Lung microvascular endothelial cell (primary cell): Measurements from ENCODE around the gene CROCC2. TPM values are rescaled to one million over a fixed set of nuclear protein-coding genes. Genes with fewer than 3 reads are reported as not detected.

Experiments used
- DNase-seq, 2 donors: peaks; one replicate each; pipeline versions ENCODE4 v3.0.0 to v3.0.0-alpha.2; 2010; ENCODE audit warnings: low read depth in 2 of 2
- total RNA-seq: library from RNA; depleted of rRNA; stranded (reverse); fragments of >200 nt; gene quantifications from 2 replicates; pipeline ENCODE4 v1.2.1, GENCODE V29; 2014

The CROCC2 gene
- total RNA-seq, 1 donor from 2014 or later = not detected

DNA sequence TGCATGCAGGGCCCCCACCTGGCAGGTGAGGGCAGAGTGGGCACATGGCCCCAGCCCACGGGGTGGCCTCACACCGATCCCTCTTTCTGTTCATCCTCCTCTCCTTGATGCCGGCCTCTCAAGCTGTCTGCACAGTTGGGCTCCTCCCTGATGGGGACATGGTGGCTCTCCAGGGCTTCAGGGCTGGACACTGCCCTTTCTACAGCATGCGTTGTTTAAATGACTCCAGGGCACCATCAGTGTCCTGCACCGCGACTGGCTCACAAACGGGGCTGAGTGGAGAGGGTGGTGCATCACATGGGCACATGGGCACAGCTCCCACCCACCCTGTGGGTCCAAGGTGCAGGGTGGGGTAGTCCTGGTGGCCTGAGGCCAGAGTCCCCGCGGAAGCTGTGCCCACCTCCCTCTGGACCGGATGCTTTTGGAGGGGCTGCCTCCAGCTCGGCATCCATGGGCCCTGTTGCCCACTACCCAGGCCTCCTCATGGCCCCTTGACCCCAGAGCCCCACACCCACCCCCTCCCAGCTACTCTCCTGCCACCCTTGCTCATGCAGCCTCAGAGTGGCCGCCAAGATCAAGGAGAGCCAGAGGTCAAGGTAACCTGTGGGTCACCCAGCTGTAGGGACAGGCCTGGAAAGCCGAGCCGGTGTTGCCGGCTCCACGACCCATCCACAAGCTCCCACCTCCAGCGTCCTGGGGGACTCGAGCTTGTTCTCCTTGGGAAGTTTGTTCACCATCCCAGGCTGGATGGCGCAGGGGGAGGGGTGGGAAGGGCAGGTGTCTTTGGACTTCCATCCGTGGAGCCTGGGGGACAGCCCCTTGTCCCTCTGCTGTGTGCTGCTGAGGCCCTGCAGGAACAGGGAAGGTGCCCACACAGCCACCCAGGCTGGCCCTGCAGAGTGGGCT, 80.0 kb downstream of the CROCC2 start:
- no peak for DNase-seq

DNA sequence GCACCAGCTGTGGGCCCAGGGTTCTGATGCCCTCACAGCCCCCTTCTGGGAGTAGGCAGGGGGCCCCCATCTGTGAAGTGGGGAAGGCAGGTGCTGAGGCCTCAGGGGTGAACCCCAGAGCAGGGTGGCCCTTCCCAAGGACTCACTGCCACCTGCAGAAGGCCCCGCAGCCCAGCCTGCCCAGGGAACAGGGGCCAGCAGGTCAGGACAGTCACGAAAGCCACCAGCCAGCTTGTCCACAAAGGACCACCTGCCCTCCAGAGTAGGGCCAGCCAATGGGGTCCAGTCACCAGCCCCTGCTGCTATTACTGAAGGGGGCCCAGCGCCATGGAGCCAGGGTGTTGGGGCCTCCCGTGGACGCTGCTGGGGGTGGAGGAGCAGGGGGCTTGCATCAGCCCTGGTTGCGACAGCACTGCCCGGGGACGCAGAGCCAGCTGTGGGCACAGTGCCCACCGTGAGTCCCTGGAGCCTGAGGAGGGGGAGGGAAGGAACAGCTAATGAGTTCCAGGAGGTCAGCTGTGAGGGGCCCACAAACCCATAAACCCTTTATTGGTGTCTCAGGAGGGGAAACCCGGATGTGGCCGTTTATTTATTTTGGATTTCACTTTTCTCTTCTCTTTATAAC, 80.8 kb downstream of the CROCC2 start:
- peak in 1 of 2 donors; percentile 50 for DNase-seq

DNA sequence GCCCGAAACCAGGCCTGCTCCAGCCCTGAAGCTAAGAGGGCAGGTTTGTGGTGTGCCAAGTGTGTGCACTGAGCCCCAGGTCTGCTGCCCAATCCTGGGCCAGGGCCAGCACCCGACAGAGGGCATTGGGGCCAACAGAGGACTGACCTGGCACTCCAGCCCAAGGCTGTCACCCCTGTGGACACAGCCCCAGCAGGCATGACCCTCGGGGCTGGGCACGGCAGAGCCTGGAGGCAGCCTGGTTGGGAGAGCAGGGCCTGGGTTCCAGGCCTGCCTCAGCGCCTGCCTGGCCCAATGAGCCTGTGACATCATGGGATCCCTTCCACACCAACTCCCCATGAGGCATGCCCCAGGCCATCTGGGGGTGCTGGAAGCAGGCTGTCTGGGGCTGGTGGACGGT, 81.5 kb downstream of the CROCC2 start:
- DNase-seq = no peak

DNA sequence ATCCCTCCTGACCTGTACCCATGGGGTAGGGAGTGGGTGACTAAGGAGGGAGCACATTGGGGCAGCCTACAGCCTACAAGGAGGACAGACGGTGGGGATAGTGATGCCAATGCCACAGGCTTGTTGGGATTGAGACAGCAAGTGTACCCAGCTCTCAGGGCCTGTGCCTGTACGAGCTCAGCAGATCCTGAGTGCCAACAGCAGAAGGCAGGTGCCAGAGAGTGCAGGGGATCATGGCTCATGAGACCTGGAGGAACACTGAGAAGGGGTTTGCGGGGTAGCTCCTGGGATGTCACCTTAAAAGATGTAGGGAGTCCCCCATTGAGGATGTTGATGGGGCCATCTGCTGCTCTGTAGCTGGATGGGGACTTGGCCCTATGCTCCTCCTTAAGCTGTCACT, 82.0 kb downstream of the CROCC2 start:
- no peak for DNase-seq

DNA sequence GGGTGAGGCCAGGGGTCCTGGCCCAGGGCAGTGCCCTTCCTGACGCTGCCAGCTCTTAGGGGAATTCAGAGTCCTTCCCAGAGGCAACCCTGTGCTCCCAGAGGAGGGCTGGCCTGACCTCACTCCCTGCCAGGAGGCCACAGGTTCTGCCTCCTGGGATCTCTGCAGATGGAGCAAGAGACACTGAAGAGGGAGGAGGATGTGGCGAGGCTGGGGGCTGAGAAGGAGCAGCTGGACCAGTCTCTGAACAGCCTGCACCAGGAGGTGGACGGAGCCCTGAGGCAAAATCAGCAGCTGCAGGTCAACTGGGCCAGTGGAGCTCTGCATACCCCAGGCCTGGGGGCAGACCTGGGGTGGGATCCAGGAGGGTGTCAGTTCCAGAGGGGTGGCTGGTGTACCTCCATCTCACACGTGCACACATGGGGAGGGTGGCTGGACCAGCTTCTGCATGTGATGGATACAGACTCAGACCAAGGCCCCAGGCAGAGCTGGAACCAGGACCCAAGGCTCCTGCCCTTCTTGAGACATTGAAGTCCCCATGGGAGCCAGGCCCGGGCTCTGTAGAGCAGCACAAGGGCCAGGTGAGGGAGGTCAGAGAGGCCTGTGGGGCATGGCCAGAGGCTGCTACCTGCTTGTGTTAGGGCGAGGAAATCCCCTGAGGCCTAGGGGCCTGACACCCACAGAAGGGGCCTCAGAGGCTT, 82.6 kb downstream of the CROCC2 start:
- no peak for DNase-seq

DNA sequence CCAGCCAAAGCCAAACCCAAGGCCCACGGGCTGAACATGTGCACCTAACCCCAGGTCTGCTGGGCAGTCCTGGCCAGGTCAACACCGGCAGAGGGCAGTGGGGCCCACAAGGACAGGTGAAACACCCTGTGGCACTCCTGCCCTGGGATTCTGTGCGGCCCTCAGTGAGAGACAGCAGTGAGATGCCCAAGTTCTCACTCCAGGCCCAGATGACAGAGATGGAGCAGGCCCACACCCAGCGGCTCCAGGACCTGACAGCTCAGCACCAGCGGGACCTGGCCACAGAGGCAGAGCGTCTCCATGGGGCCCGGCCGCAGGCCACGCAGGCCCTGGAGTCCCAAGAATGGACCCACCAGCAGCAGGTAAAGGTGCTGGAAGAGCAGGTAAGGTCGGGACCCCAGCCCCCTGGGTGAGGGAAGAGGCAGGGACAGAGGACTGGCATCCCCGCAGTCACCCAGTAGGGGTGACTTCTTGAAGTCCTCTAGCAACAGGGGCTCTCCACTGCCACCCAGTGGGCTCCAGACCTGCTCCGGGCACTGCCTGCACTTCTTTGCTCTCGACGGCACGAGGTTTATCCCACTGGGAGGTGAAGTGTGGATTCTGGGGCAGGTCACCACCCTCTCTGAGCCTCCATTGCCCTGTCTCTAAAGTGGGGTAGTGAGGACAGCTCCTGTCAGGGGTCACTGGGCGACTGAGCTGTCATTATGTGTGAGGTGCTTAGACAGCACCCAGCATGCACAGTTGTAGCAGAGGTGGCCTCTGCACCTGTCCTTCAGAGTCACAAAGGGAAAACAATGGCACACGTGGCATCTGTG, 83.5 kb downstream of the CROCC2 start:
- peak; percentile 65 to 74 for DNase-seq

DNA sequence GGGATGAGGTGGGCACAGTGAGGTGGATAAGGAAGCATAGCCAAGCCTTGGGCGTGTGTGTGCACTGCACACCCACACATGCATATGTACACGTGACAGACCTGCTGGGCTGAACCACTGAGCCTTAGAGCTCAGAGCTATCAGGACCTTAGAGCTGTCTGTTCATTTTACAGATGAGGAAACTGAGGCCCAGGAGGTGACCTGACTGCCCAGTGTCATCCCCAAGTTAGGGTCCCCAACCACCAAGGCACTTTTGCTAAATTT, 84.1 kb downstream of the CROCC2 start:
- no peak for DNase-seq

DNA sequence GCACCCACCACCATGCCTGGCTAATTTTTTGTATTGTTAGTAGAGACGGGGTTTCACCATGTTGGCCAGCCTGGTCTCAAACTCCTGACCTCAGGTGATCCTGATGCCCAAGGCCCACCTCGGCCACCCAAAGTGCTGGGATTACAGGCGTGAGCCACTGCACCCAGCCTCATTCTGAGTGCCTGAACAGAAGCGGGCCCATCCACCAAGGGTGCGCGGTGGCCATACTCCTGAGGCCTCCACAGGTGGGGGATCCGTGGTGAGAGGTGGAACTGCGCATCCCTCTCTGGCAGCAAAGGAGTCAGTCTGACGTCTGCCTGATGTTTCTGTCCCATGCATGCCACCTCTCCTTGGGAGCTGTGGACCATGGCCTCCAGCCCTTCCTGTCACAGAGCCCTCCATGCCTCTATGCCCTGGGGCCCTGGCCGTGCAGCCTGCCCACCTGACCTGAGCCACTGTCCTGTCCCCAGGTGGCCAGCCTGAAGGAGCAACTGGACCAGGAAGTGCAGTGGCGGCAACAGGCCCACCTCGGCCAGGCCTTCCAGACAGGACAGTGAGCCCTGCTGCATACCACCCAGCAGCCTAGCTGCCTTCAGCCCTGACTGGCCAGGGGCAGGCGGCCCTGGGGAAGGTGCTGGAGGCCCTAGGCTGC, 84.7 kb downstream of the CROCC2 start:
- DNase-seq = no peak

DNA sequence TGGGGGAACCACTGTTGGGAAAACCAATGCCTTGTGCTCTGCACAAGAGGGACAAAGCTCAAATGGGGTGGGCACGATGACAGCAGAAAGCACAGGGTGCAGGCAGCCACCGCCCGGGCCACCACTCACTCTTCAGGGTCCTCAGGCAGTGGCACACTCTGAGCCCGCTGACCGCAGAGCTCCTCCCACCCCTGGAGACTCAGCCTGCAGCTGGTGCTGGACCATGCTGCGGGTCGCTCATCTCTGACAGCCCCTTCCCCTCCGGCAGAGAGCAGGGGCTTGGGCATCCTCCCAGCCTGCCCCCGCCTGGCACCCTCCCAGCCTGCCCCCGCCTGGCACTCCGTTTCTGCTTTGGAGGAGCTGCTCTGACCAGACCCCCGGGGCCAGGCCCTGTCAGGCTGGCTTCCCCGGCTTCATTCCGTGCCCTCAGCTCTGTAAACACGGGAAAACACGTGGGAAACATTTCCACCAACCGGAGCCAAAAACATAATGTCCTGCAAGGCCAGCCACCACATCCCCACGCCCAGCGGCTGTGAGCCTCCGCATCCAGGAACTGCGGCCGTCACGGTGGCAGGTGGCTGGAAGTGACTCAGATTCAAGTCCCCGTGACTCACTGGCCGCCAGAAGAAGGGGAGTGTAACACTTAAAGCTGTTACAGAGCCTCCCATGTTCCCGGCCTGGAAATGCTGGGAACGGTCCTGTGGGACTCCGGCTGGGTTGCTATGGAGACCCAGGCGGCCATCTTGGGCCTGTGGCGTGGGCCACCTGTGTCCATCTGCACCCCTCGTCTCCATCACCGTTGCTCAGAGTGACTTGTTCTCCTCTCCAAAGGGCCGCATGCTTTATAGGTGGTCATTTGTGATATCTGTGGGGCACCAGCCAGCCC, 85.5 kb downstream of the CROCC2 start:
- peak; percentile 98 to 99 for DNase-seq

DNA sequence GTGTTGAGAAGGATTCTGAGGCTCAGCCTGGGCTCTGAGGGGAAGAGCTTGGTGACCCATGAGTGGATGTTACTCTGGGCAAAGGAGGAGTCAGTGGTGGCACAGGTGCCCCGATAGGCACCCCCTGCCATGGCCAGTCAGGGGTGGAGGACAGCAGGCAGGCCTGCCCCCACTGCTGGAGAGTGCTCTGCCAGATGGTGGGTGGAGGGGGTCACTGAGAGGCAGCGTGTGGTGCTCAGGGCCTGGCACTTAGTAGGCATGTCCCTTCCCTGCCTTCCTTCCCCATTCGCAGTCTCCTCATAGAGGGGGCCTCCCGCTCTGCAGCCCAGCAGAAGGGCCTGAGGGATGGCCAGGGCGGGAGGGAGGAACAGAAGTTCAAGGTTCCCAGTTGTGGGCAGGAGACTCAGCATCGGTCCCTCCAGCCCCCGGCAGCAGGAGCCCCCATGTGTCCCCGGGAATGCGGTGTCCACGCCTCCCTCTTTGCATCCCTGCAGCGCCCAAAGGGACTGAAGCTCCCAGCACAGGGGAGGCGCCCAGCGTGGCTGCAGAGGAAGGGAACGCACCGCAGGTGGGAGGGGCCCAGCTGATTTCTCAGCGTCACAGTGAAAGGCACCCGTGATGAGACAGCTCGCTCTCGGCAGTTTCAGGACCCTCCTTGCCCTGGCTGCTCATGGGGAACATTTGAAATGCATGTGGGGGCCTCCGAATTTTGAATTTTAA, 86.6 kb downstream of the CROCC2 start:
- no peak for DNase-seq

DNA sequence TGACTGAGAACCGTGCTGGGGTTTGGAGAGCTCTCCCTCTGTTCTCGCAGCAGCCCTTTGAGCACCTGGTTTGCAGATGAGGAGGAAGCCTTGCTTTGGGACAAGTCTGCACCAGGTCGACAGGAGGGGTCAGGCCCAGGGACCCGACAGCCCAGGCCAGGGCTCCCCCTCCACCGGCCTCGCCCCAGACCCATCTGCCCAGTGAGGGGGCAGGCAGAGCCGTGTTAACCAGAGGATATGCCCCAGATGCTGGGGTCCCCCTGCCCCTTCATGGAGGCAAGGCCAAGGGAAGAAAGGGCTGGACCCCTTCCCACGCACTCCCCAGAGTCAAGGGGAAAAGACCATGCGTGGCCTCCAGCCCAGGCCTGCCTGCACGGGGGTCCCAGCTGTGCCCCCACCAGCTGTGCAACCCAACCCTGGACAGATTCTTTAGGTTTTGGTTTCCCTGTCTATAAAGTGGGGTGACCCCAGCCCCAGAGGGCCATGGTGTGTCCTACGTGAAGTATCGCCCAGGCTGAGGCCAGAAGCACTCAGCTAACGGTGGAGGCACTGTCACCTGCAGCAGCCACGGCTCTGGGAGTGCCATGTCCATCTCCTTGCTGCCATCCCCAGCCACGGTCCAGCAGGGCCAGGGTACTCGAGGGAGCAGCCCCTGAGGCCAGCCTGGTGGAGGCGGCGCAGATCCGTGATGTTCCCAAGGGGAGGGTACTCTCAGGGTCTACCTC, 87.5 kb downstream of the CROCC2 start:
- DNase-seq = no peak

DNA sequence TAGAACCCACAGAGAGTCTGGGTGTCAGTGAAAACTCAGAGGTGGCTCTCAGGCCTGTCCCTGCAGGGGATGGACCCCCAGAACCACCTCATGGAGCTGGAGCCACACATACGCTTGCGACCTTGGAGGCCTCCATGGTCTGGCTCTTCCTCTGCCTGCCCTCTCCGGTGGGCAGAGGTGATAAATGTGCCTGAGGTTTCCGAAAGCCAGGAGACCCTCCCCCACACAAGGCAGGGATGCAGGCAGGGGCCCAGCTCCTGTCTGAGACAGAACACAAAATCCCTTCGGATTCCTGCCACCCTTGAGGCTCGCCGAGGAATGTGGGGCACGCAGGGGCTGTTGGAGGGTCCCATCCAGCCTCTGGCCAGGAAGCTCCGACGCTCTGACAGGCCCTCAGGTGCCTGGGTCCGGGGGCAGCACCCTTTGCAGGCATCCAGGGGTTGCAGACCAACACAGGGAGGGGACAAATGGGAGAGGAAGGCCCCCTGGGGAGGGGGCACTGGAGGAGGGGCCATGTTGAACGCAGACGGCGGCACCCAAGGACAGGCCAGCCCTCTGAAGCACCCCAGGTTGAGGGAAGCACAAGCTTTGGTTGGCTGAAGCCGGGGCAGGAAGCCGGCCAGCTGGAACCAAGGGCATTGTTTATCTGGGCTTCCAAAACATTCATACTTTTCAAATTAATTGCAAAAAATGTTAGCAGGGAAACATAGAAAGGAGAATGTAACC, 88.2 kb downstream of the CROCC2 start:
- peak in 1 of 2 donors; percentile 42 for DNase-seq

DNA sequence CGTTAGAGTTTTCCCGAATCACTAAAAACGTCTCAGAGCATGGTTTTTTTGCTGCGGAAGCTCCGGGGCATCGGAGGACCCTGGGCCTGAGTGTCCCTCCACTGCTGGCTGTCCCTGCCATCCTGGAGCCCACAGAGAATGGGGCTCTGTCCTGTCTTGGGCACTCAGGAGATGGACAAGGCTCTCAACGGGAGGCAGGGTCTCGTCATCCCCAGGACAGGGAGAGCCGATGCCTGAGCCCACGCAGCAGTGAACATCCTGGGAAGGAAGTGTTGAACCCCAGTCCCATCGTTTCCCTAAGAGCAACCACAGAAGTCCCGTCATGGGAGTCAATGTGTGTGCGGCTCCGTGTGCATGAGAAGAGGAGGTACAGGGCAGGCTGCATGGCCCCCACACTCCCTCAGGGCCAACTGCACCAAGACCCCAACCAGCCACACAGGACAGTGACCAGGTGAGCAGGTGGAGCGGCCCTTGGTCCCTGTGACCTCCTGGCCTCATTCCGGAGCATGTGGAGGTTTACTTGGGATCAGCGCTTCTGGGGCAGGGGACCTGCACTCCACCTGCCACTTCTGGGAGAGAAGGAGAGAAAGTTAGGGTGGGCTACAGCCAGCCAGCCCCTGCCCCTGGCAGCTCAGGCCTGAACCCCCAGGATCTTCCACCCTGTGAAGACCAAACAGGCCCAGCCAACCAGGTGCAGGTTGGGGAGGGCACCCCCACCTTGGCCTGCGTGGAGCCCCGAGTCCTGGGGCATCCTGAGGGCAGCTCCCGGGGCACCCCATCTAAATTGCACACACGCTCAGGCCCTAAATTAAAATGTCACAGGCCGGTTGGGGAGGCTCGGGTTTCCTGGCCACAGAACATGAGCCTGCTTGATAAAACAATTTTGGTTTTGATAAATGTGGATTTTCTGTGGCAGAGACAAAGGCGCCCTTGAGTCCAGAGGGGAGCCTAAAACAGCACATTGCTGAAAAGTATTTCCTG, 89.2 kb downstream of the CROCC2 start:
- peak in 1 of 2 donors; percentile 78 for DNase-seq

DNA sequence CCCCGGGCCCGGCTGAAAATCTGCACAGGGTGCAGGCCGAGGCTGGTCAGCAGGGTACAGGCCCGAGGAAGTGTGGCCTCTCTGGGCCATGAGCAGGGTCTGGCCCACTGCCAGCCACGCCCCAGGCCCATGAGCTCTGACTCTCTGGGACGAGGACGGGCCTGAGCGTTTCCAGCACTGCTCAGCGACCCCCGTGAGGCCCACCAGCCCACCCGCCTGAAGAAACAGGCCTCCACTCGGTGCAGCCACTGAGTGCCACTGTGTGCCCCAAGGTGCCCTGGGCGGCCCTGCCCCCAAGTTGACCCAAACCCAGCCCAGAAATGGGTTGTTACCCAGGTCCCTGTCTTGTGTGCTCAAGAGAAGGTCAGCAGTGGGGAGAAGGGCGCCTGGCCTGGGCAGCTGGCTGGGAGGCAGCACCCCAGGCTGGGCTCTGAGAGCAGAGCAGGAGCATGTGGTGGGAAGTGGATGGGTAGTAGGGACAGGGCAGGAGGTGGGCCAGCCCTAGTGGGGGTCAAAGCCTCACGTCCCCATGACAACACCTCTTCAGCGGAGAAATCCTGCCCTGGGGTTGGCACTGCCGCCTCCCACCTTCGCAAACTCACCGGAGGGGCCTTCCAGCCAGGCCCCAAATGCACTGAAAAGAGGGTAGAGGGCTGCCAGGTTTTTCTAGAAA, 90.2 kb downstream of the CROCC2 start:
- no peak for DNase-seq

DNA sequence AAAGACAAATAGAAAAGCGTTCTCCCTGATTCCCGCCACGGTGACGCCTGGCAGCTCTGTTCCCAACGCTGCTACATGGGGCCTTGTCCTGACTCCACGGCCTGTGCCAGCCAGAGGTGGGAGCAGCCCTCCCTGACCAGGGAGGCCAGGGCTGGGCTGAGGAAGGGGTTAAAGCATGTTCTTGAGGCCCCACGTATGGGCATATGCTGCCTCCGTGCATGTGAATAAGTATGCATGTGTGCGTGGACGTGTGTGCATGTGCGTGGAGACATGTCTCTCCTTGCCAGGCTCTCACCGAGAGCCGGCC, 90.7 kb downstream of the CROCC2 start:
- DNase-seq = no peak

DNA sequence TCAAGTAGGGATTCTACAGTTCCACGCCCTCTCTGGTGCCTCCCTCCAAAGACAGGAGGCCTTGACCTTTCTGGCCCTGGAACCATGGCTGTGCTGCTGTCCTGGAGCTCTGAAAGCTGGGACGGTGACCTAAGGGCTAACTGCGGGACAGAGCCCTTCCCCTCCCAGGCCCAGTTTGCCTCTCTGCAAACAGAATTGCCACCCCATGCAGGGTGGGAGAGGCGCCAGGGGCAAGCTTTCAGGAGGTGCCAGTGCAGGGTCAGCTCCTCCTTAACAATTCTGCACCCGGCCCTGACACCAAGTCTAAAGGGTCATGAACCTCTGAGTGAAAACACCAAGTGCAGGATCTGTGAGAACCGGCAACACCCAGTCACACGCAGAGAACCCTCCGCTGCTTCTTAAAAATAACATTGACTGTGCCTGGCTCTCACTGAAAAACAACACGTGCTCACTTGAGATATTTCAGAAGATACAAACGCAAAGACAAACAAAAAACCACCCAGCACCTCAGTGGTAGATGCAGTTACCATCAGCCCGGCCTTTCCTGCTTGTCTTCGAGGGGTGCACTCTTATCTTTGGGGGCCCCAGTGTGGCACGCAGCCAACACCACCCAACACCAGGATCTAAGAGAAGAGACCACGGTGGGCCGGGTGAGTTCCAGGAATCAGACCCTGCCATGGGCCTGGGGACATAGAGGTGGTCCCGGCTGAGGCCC, 91.2 kb downstream of the CROCC2 start:
- peak in 1 of 2 donors; percentile 52 for DNase-seq
